Cardiac septum (tissue), 1 donor: ENCODE results near the gene SLC44A5. TPM values are rescaled to one million over a fixed set of nuclear protein-coding genes. Genes with fewer than 3 reads are reported as not detected.
"Not testable (repeated sequence)": the region's sequence is repeated elsewhere in the genome, so short reads cannot be mapped to it uniquely, and the experiment has no call there.

ENCODE experiments used
- DNase-seq: peaks from one replicate; pipeline ENCODE4 v3.0.0-alpha.2; 2020; ENCODE audit warnings: low spot score
- intact Hi-C: fragments of 100-400 bp; cut with DNase I; formaldehyde crosslinking; loops from one replicate; pipeline ENCODE4 v1.14.0; 2022
- total RNA-seq: library from RNA; stranded (reverse); fragmentation: NEBNext Ultra II Directional; extraction: Animal tissue kit (Norgen Biotek cat#: 25700); gene quantifications from one replicate; pipeline ENCODE4 v1.2.1, GENCODE V29; 2021
- donor health status: DM: no; HTN: no; CAD: no.

Gene SLC44A5
- total RNA-seq, 1 donor from 2014 or later: 3.9 TPM

DNA sequence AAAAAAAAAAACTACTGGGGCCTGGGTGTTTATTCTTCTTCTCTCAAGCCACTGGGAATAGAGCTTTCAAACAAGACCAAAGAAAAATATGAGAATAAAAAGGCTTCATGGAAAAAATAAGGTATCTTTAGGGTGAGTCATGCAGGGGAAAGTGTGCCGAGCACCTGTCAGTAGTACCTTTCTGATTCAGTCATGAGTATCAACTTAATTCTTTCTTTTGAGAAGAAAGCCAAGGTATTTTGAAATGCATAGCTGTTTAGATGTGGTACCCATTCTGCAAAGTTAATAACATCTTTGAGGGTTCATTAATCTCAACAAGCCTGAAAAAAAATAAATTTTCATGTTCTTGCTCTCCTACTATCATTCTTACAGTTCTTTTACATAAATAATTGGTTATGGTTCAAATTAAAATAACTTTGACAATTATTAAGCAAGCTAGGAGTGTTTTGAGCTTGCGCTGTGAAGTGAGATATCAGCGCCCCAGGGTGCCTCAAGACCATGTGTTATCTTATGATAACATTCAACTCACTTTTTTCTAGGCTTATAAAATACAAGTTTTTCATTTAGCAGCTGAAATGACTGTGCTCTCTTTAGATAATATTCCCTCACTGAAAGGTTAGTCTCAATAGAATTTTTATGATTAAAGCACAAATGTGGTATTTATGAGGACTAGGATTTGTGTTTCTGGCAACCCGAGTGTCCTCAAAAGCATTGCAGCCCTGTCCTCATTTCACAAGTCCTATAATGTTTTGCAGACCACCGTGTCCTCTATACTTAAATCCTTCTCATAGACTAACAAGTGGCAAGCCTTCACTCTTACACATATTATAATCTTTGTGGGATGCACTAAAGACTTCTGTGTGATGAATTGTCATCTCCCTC lies 138.6 kb downstream of the SLC44A5 start:
- DNase-seq: no peak
- intact Hi-C loops: no loop called here

- DNase-seq: no peak
- intact Hi-C loops: no loop called here
These were observed 139.7 kb downstream of the SLC44A5 start for GRCh38 chr1:75471252-75471651.

- DNase-seq: no peak
- intact Hi-C loops: no loop called here
These were observed 140.5 kb downstream of the SLC44A5 start for GRCh38 chr1:75470448-75470847.

- DNase-seq: no peak
- intact Hi-C loops: no loop called here
These were observed 141.2 kb downstream of the SLC44A5 start for GRCh38 chr1:75469586-75470173.

DNA sequence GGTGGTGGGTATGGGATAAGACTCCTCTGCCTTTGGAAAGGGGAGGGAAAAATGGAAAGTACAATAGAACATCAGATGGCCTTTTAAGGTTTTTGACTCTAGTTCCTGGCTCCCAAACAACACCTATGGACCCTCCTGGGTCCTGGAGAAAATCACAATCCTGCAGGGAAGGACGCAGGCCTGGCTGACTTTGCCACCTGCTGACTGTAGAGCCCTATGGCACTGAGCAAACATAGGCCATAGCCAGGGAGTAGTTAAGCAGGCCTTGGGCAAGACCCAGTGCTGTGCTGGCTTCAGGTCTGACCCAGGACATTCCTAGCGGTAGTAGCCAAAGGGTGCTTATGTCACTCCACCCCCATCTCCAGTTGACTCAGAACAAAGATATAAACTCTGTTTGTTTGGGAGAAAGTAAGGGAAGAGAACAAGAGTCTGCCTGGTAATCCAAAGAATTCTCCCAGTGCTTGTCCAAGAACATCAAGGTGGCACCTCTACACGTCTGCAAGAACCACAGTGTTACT lies 149.0 kb downstream of the SLC44A5 start:
- intact Hi-C loops: no loop called here
- DNase-seq: no peak

- no peak for DNase-seq
- intact Hi-C loops: no loop called here
These were observed 160.9 kb downstream of the SLC44A5 start for GRCh38 chr1:75449998-75450397.

GRCh38 chr1:75444220-75444619 lies 166.7 kb downstream of the SLC44A5 start:
- intact Hi-C loops: no loop called here
- no peak for DNase-seq

GRCh38 chr1:75440274-75440673 lies 170.6 kb downstream of the SLC44A5 start:
- intact Hi-C loops: no loop called here
- DNase-seq: no peak

- intact Hi-C loops: no loop called here
These were observed 172.6 kb downstream of the SLC44A5 start for GRCh38 chr1:75438355-75438754.

DNA sequence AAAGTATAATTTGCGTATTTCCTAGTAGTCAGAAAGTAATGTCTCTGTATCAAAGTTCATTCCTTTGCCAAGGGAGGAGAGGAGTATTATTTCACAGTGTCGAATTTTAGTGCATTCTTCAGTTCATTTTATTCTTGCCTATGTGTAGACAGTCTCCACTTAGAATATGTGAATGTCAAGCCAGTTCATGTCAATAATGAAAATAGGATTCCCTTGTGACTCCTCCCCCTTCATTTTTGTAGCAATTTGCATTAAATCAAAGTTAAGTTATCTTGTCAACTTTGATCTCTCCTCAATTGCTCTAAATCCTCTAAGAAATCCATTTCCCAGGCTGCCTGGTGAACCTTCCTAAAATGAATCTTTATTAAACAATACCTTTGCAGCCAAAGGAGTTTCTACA lies 179.1 kb downstream of the SLC44A5 start:
- intact Hi-C loops: no loop called here
- no peak for DNase-seq

More at GRCh38 chr1:75438355-75438754, 172.6 kb downstream of the SLC44A5 start:
- DNase-seq: no peak

DNA sequence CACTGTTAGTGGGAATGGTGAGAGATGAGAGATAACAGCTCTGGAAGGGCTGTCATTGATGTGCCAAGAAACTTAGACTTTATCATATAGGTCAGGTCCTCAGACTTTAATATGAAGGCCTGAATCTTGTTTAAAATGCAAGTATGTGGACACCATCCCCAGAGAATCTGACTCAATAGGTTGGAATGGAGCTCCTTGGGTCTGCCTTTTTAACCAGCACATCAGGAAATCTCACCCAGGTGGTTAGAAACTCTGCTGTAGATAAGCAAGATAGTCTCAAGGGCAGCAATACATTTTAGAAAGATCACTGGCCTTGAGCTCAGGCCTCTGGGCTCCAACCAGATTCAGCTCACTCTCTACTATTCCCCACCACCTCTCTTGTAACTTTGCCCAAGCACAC lies 180.4 kb downstream of the SLC44A5 start:
- DNase-seq: no peak
- intact Hi-C loops: no loop called here

- no peak for DNase-seq
- intact Hi-C loops: no loop called here
These were observed 184.2 kb downstream of the SLC44A5 start for GRCh38 chr1:75426688-75427087.

GRCh38 chr1:75425001-75425650 lies 185.8 kb downstream of the SLC44A5 start:
- intact Hi-C loops: no loop called here
- DNase-seq: no peak

DNA sequence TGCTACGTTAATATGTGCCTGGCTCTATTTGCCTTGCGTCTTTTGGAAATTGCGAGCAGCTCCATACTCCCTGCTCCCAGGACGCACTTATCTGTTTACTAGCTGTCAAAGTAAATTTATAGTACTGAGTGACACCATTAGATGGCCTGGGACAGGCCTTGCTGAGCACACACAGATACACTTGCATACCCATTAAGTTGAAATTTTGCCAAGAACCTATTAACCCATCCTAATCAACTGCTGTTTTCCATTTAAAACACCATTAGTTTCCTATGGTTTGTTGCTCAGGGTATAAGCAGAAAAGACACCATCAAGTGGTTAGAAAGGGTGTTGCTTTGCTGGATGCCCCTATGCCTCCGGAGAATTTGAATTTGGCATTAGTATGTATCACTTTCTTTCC lies 187.3 kb downstream of the SLC44A5 start:
- intact Hi-C loops: no loop called here
- DNase-seq: no peak

GRCh38 chr1:75423136-75423535 lies 187.8 kb downstream of the SLC44A5 start:
- no peak for DNase-seq
- intact Hi-C loops: no loop called here

GRCh38 chr1:75421371-75421770 lies 189.5 kb downstream of the SLC44A5 start:
- intact Hi-C loops: no loop called here
- DNase-seq: no peak

- DNase-seq: no peak
- intact Hi-C loops: no loop called here
These were observed 195.7 kb downstream of the SLC44A5 start for GRCh38 chr1:75415187-75415586.

- DNase-seq: no peak
- intact Hi-C loops: no loop called here
These were observed 198.3 kb downstream of the SLC44A5 start for GRCh38 chr1:75412616-75413015.

- intact Hi-C loops, DNase-seq: not testable (repeated sequence)
These were observed 206.2 kb downstream of the SLC44A5 start for GRCh38 chr1:75404681-75405080.

DNA sequence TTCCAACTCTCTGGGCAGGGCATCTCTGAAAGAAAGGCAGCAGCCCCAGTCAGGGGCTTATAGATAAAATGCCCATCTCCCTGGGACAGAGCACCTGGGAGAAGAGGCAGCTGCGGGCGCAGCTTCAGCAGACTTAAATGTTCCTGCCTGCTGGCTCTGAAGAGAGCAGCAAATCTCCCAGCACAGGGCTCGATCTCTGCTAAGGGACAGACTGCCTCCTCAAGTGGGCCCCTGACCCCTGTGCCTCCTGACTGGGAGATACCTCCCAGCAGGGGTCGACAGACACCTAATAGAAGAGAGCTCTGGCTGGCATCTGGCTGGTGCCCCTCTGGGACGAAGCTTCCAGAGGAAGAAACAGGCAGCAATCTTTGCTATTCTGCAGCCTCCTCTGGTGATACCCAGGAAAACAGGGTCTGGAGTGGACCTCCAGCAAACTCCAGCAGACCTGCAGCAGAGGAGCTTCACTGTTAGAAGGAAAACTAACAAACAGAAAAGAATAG lies 207.7 kb downstream of the SLC44A5 start:
- DNase-seq, intact Hi-C loops: not testable (repeated sequence)
